Esophagus squamous epithelium (tissue), 5 donors: ENCODE results near the gene DUSP28. TPM values are rescaled to one million over a fixed set of nuclear protein-coding genes. Genes with fewer than 3 reads are reported as not detected.

Experiments used
- DNase-seq: peaks from one replicate; lab custom pipeline; 2025; lab: John Stamatoyannopoulos, UW
- H3K27ac ChIP-seq, 4 donors: fragments of 200-600 bp; sonication (generic); one replicate each; pipeline ENCODE4 v1.5.1; 2016 to 2019; ENCODE audit warnings: mild to moderate bottlenecking in 1 of 4
- H3K27me3 ChIP-seq, 4 donors: fragments of 200-600 bp; sonication (generic); 1 replicate in 3 of 4; 2 replicates in 1 of 4; pipeline versions ENCODE4 v1.5.1 to v1.6.0; 2017 to 2021; ENCODE audit warnings: antibody characterized with exemption in 1 of 4
- H3K36me3 ChIP-seq, 3 donors: fragments of 200-600 bp; sonication (generic); one replicate each; pipeline ENCODE4 v1.5.1; 2016 to 2019
- H3K4me1 ChIP-seq, 3 donors: fragments of 200-600 bp; sonication (generic); one replicate each; pipeline ENCODE4 v1.5.1; 2017 to 2019
- H3K4me3 ChIP-seq, 4 donors: fragments of 200-600 bp; sonication (generic); 1 replicate in 3 of 4; 2 replicates in 1 of 4; pipeline ENCODE4 v1.5.1; 2016 to 2019; ENCODE audit warnings: mild to moderate bottlenecking in 2 of 4, moderate library complexity in 1 of 4
- H3K9me3 ChIP-seq, 3 donors: fragments of 200-600 bp; sonication (generic); one replicate each; pipeline ENCODE4 v1.5.1; 2016 to 2019
- CTCF ChIP-seq, 6 experiments: fragments of 450-650 bp in 4 of 6; fragments of 200-600 bp in 2 of 6; sonication (generic) in 2 of 6; IDR thresholded peaks; one replicate each; pipeline ENCODE4 v1.5.1; 2016 to 2019; ENCODE audit warnings: antibody characterized with exemption in 6 of 6, mild to moderate bottlenecking in 4 of 6, moderate library complexity in 4 of 6
- POLR2A ChIP-seq, 4 donors: fragments of 450-650 bp; IDR thresholded peaks; one replicate each; pipeline ENCODE4 v1.6.1; 2017; ENCODE audit warnings: antibody characterized with exemption in 4 of 4, mild to moderate bottlenecking in 4 of 4, moderate library complexity in 3 of 4
- WGBS, 2 donors: methylation state at CpG; one replicate each; pipeline ENCODE4 v1.1.5; 2018; 5-methylcytosine and 5-hydroxymethylcytosine counted together
- intact Hi-C: fragments of 100-400 bp; cut with DNase I; formaldehyde crosslinking; loops from one replicate; pipeline ENCODE4 v1.15.0; 2022
- total RNA-seq, 4 donors: library from RNA; depleted of rRNA; stranded (reverse); fragments of >200 nt; gene quantifications; one replicate each; pipeline ENCODE4 v1.1.0, GENCODE V29; 2016
- donor health status: DM: yes; HTN: yes; CAD: no.

Gene DUSP28
- total RNA-seq, 4 donors from 2014 or later = 2.0 to 10.5 (median 5.3) TPM

GRCh38 chr2:240586919-240587800, 27.0 kb downstream of the DUSP28 start:
- Histone ChIP-seq H3K9me3 (no peaks in the 10 kb centered on the region), H3K27me3 (no peaks in the 10 kb centered on the region), H3K36me3 (peaks cover 0 to 32% (median 0%) of the 10 kb centered on the region in 3 donors), H3K4me3 (peak overlapping the region; percentile 85 to 99 (median 96)), H3K27ac (peak overlapping the region; percentile 89 to 98 (median 96)), H3K4me1 (peaks cover 30 to 65% (median 31%) of the 10 kb centered on the region in 3 donors)
- no peak for TF ChIP-seq CTCF (IDR thresholded peaks at IDR 0.05)
- TF ChIP-seq POLR2A (IDR thresholded peaks at IDR 0.05) = no peak
- WGBS, 2 donors = 7 to 10% methylated on average over 14 to 22 of the region's 62 CpGs
- intact Hi-C loops = no loop called here
- no peak for DNase-seq

- Histone ChIP-seq H3K27me3 (no peaks in the 10 kb centered on the region), H3K9me3 (no peaks in the 10 kb centered on the region), H3K4me3 (peak overlapping the region in 3 of 4 donors; percentile 95 to 99 (median 96)), H3K4me1 (peaks cover 30 to 57% (median 31%) of the 10 kb centered on the region in 3 donors), H3K36me3 (peaks cover 0 to 41% (median 0%) of the 10 kb centered on the region in 3 donors), H3K27ac (peak overlapping the region in 1 of 4 donors; percentile 98)
- WGBS, 2 donors = 79 to 80% methylated on average over 10 of the region's 10 CpGs
- no peak for TF ChIP-seq POLR2A (IDR thresholded peaks at IDR 0.05)
- TF ChIP-seq CTCF (IDR thresholded peaks at IDR 0.05) = no peak
- intact Hi-C loops = no loop called here
- DNase-seq = no peak
Measured at GRCh38 chr2:240588006-240588655, 28.0 kb downstream of the DUSP28 start.

GRCh38 chr2:240588669-240589068, 28.5 kb downstream of the DUSP28 start:
- Histone ChIP-seq H3K4me3 (no peak overlapping the region), H3K27me3 (no peaks in the 10 kb centered on the region), H3K27ac (no peak overlapping the region), H3K36me3 (peaks cover 0 to 47% (median 0%) of the 10 kb centered on the region in 3 donors), H3K4me1 (peaks cover 30 to 55% (median 31%) of the 10 kb centered on the region in 3 donors), H3K9me3 (no peaks in the 10 kb centered on the region)
- TF ChIP-seq POLR2A (IDR thresholded peaks at IDR 0.05) (no peak), CTCF (IDR thresholded peaks at IDR 0.05) (no peak)
- no peak for DNase-seq
- intact Hi-C loops = no loop called here
- 81 to 85% methylated on average over 4 of the region's 4 CpGs for WGBS, 2 donors

- Histone ChIP-seq H3K27me3 (no peaks in the 10 kb centered on the region), H3K9me3 (no peaks in the 10 kb centered on the region), H3K4me1 (peaks cover 25 to 53% (median 30%) of the 10 kb centered on the region in 3 donors), H3K36me3 (peaks cover 0 to 54% (median 0%) of the 10 kb centered on the region in 3 donors), H3K27ac (peak overlapping the region in 1 of 4 donors; percentile 12), H3K4me3 (no peak overlapping the region)
- WGBS, 2 donors = 82 to 97% methylated on average over 5 to 11 of the region's 14 CpGs
- TF ChIP-seq POLR2A (IDR thresholded peaks at IDR 0.05) (no peak), CTCF (IDR thresholded peaks at IDR 0.05) (no peak)
- DNase-seq = no peak
- intact Hi-C loops = no loop called here
Measured at GRCh38 chr2:240589375-240589774, 29.2 kb downstream of the DUSP28 start.
